Measurements from ENCODE around the gene HCFC1.

The HCFC1 gene

DNA sequence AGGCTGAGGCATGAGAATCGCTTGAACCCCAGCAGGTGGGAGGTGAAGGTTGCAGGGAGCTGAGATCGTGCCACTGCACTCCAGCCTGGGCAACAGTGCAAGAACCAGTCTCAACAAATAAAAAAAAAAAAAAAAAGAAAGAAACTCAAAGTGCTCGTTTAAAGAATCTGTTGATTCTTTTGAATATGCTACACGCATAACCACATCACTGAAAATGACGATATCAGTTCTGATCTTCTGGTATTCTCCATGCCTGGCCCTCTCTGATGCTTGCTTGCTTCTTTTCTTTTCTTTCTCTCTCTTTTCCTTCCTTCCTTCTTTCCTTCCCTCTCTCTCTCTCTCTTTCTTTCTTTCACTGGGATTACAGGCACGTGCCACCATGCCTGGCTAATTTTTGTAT is 59.8 kb downstream of the HCFC1 start:
- WGBS, 2 experiments, result 87 to 92% methylated on average over 5 to 6 of the region's 6 CpGs
- Histone ChIP-seq H3K27ac (ENCODE audit: insufficient read depth, low read depth, low read length, poor library complexity, severe bottlenecking) (no peak overlapping the region), H3K9me3 (ENCODE audit: control insufficient read depth, low read length) (no peaks in the 10 kb centered on the region), H3K4me3 (ENCODE audit: insufficient read depth, low read depth, low read length) (no peak overlapping the region), H3K27me3 (ENCODE audit: control insufficient read depth, insufficient read depth, low read length, poor library complexity, severe bottlenecking) (no peaks in the 10 kb centered on the region), H3K36me3 (ENCODE audit: control insufficient read depth, insufficient read depth, low read length) (no peaks in the 10 kb centered on the region), H3K4me1 (ENCODE audit: control insufficient read depth, insufficient read depth, low read length) (no peaks in the 10 kb centered on the region)

DNA sequence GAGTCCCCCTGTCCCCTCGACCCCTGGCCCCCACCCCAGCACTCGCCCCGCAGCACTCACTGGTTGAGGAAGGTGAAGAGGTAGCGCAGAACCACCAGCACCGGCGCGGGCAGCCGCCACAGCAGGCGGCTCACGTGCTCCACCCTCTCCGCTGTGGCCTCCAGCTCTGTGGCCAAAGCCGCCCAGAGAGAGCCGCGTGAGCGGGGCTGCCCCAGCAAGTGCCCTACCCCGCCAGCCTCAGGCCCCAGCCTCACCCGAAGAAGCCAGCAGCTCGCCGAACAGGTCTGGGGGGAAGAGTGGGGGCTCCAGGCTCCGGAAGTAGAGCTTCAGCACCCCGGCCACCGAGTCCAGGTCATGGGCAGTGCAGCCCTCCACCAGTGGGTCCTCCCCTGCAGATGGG is 61.2 kb downstream of the HCFC1 start:
- H3K27ac ChIP-seq (ENCODE audit: insufficient read depth, low read depth, low read length, poor library complexity, severe bottlenecking), result no peak overlapping the region
- 95 to 98% methylated on average over 21 to 22 of the region's 22 CpGs for WGBS, 2 experiments
- no peaks in the 10 kb centered on the region for H3K4me1 ChIP-seq (ENCODE audit: control insufficient read depth, insufficient read depth, low read length)
- no peaks in the 10 kb centered on the region for H3K27me3 ChIP-seq (ENCODE audit: control insufficient read depth, insufficient read depth, low read length, poor library complexity, severe bottlenecking)
- H3K36me3 ChIP-seq (ENCODE audit: control insufficient read depth, insufficient read depth, low read length), result no peaks in the 10 kb centered on the region
- H3K4me3 ChIP-seq (ENCODE audit: insufficient read depth, low read depth, low read length), result no peak overlapping the region
- H3K9me3 ChIP-seq (ENCODE audit: control insufficient read depth, low read length), result no peaks in the 10 kb centered on the region

DNA sequence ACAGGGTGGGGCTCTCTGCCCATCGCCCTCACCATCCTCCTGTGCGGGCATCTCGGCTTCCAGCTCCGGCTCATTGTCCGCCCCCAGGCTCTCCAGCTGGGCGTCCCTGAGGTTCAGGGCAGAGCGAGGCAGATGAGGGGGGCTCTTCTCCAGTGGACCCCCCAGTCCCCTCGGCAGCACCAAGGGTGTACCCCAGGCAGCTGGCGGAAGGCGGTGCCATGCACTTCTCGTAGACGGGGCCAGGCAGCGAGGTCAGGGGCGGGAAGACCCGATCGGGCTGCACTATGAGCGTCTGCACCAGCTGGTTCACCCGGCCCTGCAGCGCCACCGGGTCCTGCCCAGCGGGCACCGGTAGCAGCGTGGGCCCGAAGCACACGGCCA is 61.6 kb downstream of the HCFC1 start:
- 96% methylated on average over 25 of the region's 25 CpGs for WGBS, 2 experiments

DNA sequence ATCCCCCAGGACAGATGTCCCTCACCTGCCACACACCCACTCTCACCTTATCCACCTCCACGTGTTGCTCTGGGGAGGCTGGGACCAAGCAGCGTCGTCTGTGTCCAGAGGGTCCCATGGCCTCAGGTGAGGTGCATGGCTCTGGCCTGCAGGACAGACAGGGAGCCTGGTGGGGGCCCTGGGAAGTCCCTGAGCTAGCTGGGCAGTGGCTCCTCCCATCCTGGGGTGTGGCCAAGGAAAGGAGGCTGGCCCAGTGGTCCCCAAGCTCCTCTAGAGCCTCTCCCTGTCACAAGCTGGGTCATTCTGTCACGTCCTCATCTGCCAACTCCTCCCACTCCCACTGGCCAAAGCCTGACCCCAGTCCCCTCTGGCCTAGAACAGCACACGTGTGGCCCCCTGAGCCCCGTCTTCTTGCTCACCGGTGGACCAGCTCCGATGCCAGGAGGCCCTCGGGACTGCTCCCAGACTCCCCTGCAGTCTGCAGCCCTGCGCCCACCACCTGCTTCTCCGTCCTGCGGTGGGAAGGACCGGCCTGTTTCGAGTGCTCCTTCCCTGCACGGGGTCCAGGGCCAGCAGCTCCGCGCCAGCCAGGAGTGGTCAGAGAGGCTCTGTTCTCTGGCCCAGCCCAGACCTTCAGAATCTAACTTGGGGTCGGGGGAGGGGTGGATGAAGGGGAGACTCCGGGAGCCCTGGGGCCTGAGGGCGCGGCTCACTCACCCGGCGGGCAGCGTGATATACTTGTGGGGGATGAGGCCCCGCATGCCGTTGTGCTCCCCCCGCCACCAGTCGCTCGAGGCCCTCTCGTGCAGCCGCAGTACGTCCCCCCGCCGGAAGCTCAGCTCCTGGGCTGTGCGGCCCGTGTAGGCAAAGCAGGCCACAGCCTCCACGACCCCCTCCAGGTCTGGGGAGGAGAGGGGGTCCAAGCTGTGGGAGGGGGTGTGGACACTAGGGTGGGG is 62.3 kb downstream of the HCFC1 start:
- H3K9me3 ChIP-seq (ENCODE audit: control insufficient read depth, low read length), result no peaks in the 10 kb centered on the region
- H3K36me3 ChIP-seq (ENCODE audit: control insufficient read depth, insufficient read depth, low read length), result no peaks in the 10 kb centered on the region
- H3K4me1 ChIP-seq (ENCODE audit: control insufficient read depth, insufficient read depth, low read length), result no peaks in the 10 kb centered on the region
- H3K27ac ChIP-seq (ENCODE audit: insufficient read depth, low read depth, low read length, poor library complexity, severe bottlenecking), result no peak overlapping the region
- H3K4me3 ChIP-seq (ENCODE audit: insufficient read depth, low read depth, low read length), result no peak overlapping the region
- no peaks in the 10 kb centered on the region for H3K27me3 ChIP-seq (ENCODE audit: control insufficient read depth, insufficient read depth, low read length, poor library complexity, severe bottlenecking)
- WGBS, 2 experiments, result 76 to 78% methylated on average over 35 to 37 of the region's 37 CpGs

More for the DNA sequence above, 61.6 kb downstream of the HCFC1 start:
- Histone ChIP-seq H3K27ac (ENCODE audit: insufficient read depth, low read depth, low read length, poor library complexity, severe bottlenecking) (no peak overlapping the region), H3K4me1 (ENCODE audit: control insufficient read depth, insufficient read depth, low read length) (no peaks in the 10 kb centered on the region), H3K27me3 (ENCODE audit: control insufficient read depth, insufficient read depth, low read length, poor library complexity, severe bottlenecking) (no peaks in the 10 kb centered on the region), H3K36me3 (ENCODE audit: control insufficient read depth, insufficient read depth, low read length) (no peaks in the 10 kb centered on the region), H3K4me3 (ENCODE audit: insufficient read depth, low read depth, low read length) (no peak overlapping the region), H3K9me3 (ENCODE audit: control insufficient read depth, low read length) (no peaks in the 10 kb centered on the region)

DNA sequence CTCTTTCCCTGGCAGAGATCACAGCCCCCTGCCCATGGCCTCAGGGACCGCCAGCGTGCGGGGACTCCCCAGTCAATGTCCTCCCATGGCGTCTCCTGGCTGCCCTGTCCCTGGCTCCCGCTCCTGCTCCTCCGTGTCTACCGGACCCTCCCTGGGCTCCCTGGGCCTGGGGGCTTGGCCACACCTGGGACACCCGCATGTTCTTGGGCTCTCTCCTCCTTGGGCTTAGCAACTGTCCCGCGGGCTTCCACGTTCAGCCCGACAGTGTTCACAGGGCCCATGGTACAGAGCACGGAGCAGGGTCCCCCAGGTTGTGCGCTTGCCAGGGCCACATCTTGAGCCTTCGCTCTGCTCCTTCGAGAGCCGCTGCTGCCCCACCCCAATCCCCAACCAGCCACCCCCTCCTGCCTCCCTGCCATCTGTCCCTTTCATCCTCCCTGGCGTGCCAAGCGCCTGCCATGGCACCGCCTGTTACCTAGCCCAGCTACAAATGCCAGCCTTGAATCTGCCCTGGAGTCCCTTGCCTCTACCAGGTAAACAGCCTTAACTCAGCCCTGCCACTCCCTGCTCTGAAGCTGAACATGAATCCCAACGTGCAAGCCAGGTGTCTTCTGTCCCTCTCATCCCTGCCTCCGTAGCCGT is 63.3 kb downstream of the HCFC1 start:
- no peak overlapping the region for H3K27ac ChIP-seq (ENCODE audit: insufficient read depth, low read depth, low read length, poor library complexity, severe bottlenecking)
- H3K27me3 ChIP-seq (ENCODE audit: control insufficient read depth, insufficient read depth, low read length, poor library complexity, severe bottlenecking), result no peaks in the 10 kb centered on the region
- WGBS, 2 experiments, result 94% methylated on average over 23 of the region's 23 CpGs
- H3K9me3 ChIP-seq (ENCODE audit: control insufficient read depth, low read length), result no peaks in the 10 kb centered on the region
- H3K36me3 ChIP-seq (ENCODE audit: control insufficient read depth, insufficient read depth, low read length), result no peaks in the 10 kb centered on the region
- H3K4me1 ChIP-seq (ENCODE audit: control insufficient read depth, insufficient read depth, low read length), result no peaks in the 10 kb centered on the region
- no peak overlapping the region for H3K4me3 ChIP-seq (ENCODE audit: insufficient read depth, low read depth, low read length)

DNA sequence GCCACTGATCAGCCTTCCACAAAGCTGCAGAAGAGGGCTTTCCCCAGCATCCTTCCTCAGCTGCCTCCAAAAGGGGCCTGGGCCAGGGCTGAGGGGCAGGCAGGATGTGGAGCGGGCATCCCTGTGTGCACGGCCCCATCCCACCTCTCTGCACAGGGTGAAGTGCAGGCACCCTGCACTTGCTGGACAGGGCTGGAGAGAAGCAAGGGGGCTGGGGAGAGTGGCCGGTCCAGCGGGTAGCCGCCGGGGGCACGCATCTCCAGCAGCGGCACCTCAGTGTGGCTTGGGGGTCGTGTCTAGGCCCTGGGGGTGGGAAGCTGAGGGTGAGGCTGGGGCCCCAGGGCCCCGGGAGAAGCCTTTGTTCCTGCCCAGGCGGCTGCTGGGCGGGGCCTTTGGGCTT is 64.2 kb downstream of the HCFC1 start:
- Histone ChIP-seq H3K27ac (ENCODE audit: insufficient read depth, low read depth, low read length, poor library complexity, severe bottlenecking) (no peak overlapping the region), H3K4me3 (ENCODE audit: insufficient read depth, low read depth, low read length) (no peak overlapping the region), H3K9me3 (ENCODE audit: control insufficient read depth, low read length) (no peaks in the 10 kb centered on the region), H3K4me1 (ENCODE audit: control insufficient read depth, insufficient read depth, low read length) (no peaks in the 10 kb centered on the region), H3K27me3 (ENCODE audit: control insufficient read depth, insufficient read depth, low read length, poor library complexity, severe bottlenecking) (no peaks in the 10 kb centered on the region), H3K36me3 (ENCODE audit: control insufficient read depth, insufficient read depth, low read length) (no peaks in the 10 kb centered on the region)
- WGBS, 2 experiments, result 91 to 94% methylated on average over 12 of the region's 12 CpGs

DNA sequence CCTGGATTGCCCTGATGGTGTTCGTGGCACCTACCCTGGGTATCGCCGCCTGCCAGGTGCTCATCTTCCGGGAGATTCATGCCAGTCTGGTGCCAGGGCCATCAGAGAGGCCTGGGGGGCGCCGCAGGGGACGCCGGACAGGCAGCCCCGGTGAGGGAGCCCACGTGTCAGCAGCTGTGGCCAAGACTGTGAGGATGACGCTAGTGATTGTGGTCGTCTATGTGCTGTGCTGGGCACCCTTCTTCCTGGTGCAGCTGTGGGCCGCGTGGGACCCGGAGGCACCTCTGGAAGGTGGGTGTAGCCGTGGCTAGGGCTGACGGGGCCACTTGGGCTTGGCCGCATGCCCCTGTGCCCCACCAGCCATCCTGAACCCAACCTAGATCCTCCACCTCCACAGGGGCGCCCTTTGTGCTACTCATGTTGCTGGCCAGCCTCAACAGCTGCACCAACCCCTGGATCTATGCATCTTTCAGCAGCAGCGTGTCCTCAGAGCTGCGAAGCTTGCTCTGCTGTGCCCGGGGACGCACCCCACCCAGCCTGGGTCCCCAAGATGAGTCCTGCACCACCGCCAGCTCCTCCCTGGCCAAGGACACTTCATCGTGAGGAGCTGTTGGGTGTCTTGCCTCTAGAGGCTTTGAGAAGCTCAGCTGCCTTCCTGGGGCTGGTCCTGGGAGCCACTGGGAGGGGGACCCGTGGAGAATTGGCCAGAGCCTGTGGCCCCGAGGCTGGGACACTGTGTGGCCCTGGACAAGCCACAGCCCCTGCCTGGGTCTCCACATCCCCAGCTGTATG is 65.3 kb downstream of the HCFC1 start:
- Histone ChIP-seq H3K27me3 (ENCODE audit: control insufficient read depth, insufficient read depth, low read length, poor library complexity, severe bottlenecking) (no peaks in the 10 kb centered on the region), H3K4me3 (ENCODE audit: insufficient read depth, low read depth, low read length) (no peak overlapping the region), H3K4me1 (ENCODE audit: control insufficient read depth, insufficient read depth, low read length) (no peaks in the 10 kb centered on the region), H3K27ac (ENCODE audit: insufficient read depth, low read depth, low read length, poor library complexity, severe bottlenecking) (no peak overlapping the region), H3K36me3 (ENCODE audit: control insufficient read depth, insufficient read depth, low read length) (no peaks in the 10 kb centered on the region), H3K9me3 (ENCODE audit: control insufficient read depth, low read length) (no peaks in the 10 kb centered on the region)
- 93 to 94% methylated on average over 27 of the region's 27 CpGs for WGBS, 2 experiments

DNA sequence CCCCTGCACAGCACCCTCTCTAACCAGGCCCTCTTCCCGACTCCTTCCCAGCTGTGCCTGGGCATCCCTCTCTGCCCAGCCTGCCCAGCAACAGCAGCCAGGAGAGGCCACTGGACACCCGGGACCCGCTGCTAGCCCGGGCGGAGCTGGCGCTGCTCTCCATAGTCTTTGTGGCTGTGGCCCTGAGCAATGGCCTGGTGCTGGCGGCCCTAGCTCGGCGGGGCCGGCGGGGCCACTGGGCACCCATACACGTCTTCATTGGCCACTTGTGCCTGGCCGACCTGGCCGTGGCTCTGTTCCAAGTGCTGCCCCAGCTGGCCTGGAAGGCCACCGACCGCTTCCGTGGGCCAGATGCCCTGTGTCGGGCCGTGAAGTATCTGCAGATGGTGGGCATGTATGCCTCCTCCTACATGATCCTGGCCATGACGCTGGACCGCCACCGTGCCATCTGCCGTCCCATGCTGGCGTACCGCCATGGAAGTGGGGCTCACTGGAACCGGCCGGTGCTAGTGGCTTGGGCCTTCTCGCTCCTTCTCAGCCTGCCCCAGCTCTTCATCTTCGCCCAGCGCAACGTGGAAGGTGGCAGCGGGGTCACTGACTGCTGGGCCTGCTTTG is 66.0 kb downstream of the HCFC1 start:
- no peak overlapping the region for H3K27ac ChIP-seq (ENCODE audit: insufficient read depth, low read depth, low read length, poor library complexity, severe bottlenecking)
- H3K36me3 ChIP-seq (ENCODE audit: control insufficient read depth, insufficient read depth, low read length), result no peaks in the 10 kb centered on the region
- H3K27me3 ChIP-seq (ENCODE audit: control insufficient read depth, insufficient read depth, low read length, poor library complexity, severe bottlenecking), result no peaks in the 10 kb centered on the region
- H3K4me3 ChIP-seq (ENCODE audit: insufficient read depth, low read depth, low read length), result no peak overlapping the region
- WGBS, 2 experiments, result 95 to 97% methylated on average over 32 of the region's 32 CpGs
- H3K4me1 ChIP-seq (ENCODE audit: control insufficient read depth, insufficient read depth, low read length), result no peaks in the 10 kb centered on the region
- no peaks in the 10 kb centered on the region for H3K9me3 ChIP-seq (ENCODE audit: control insufficient read depth, low read length)

DNA sequence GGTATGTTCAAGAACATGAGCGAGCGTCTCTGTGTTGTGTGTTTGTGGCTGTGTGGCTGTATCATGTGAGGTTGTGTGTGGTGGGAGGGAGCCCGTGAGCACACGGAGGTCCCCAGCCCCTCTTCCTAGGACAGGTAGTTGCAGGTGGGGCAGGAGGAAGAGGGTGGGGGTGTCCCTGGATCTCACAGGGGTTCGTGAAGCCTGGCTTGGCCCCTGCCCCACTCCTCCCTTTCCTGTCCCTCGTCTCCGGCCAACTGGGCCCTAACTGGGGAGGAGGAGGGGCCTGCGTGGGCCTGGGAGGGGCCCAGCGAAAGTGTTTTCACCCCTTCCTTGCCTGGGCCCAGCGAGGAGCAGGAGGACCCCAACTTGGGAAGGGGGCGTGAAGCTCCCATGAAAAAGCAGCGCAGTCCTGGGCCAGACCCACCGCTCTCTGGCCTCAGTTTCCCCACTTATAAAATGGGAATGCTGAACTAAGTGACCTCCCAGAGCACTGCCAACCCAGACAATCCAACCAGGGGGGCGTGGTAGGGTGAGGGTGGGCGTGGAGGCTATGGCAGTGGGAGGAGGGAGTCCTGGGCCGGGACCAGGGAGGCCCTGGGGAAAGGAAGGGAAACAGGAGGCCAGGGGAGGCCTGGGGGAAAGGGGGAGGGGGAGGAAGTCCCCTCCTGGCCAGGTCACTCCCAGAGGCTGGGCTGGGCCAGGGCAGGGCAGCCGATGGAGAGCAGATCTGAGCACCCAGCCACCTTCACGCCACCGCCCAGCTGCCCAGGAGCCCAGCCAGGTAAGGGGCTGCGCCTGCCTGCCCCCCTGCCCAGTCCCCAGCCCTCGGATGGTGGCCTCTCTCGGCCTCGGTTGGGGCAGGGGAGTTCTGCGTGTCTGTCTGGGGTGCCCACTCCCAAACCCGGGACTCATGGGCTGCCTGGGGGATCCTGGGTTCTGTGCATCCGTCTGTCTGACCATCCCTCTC is 67.3 kb downstream of the HCFC1 start, which contains the start of gene AVPR2:
AVPR2 (plus strand) TSS at position 683 of the 967 bp plus-strand sequence. CDS start 473 bp downstream, outside the sequence.
- Histone ChIP-seq H3K36me3 (ENCODE audit: control insufficient read depth, insufficient read depth, low read length) (no peaks in the 10 kb centered on the region), H3K4me3 (ENCODE audit: insufficient read depth, low read depth, low read length) (no peak within 1 kb of the TSS), H3K9me3 (ENCODE audit: control insufficient read depth, low read length) (no peaks in the 10 kb centered on the region), H3K4me1 (ENCODE audit: control insufficient read depth, insufficient read depth, low read length) (no peaks in the 10 kb centered on the region), H3K27me3 (ENCODE audit: control insufficient read depth, insufficient read depth, low read length, poor library complexity, severe bottlenecking) (no peaks in the 10 kb centered on the region), H3K27ac (ENCODE audit: insufficient read depth, low read depth, low read length, poor library complexity, severe bottlenecking) (no peak within 1 kb of the TSS)
- 73 to 77% methylated on average over 24 to 26 of the region's 26 CpGs for WGBS, 2 experiments

Measured in ectodermal cell (in vitro differentiated cells).